Measurements from ENCODE around the gene DNAJC1. TPM values are rescaled to one million over a fixed set of nuclear protein-coding genes. Genes with fewer than 3 reads are reported as not detected.

DNAJC1 gene
- total RNA-seq, 2 experiments from 2014 or later = 16.8 to 19.3 TPM

DNA sequence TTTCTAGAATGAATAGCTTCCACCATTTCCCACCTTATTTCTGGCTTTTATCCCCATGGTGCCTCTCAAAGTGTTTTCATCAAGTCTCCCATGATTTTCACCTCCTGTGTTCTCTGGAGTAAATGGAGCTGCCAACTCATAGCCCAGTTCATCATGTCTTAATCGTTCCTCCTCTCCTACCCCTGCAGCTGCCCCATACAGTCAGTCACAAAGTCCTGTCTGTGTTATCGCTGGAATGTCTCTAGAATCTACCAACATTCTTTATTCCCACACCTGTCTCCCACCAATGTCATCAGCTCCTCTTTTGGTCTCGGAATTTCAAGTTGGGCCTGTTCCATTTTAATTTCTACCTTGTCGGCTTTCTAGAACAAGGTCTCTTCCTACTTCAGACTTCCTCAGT lies 290.6 kb downstream of the DNAJC1 start:
- peaks cover 3% of the 10 kb centered on the region for H3K4me1 ChIP-seq (ENCODE audit: insufficient read depth, low read length)
- Mint-ChIP-seq H3K36me3 (ENCODE audit: low read depth) (peaks cover 84% of the 10 kb centered on the region), H3K4me1 (ENCODE audit: low read depth) (peaks cover 9% of the 10 kb centered on the region), H3K27ac (no peak overlapping the region), H3K27me3 (no peaks in the 10 kb centered on the region), H3K4me3 (no peak overlapping the region), H3K9me3 (no peaks in the 10 kb centered on the region)
- no peak overlapping the region for H3K27ac ChIP-seq (ENCODE audit: low read depth in 1 of 2, low read length in 2 of 2)
- CTCF ChIA-PET = interaction anchor here (2.0 kb wide), 1 partner anchor 216 kb away, joined by 4 read pairs; no protein-coding TSS in a partner anchor
- ATAC-seq (ENCODE audit: poor library complexity) (no peak), DNase-seq (no peak)
- no peaks in the 10 kb centered on the region for H3K27me3 ChIP-seq (ENCODE audit: control insufficient read depth in 1 of 2, insufficient read depth in 2 of 2, low read length in 2 of 2)
- no peak overlapping the region for H3K4me3 ChIP-seq (ENCODE audit: low read length)
- POLR2A ChIA-PET = interaction anchor here (1.6 kb wide), 1 partner anchor 11 kb away, joined by 6 read pairs; no protein-coding TSS in a partner anchor
- no peaks in the 10 kb centered on the region for H3K9me3 ChIP-seq (ENCODE audit: control insufficient read depth in 1 of 2, insufficient read depth in 1 of 2, low read length in 2 of 2)
- intact Hi-C loops (cut with DNase I, micrococcal nuclease) = no loop called here
- TF ChIP-seq, protein P1, sequence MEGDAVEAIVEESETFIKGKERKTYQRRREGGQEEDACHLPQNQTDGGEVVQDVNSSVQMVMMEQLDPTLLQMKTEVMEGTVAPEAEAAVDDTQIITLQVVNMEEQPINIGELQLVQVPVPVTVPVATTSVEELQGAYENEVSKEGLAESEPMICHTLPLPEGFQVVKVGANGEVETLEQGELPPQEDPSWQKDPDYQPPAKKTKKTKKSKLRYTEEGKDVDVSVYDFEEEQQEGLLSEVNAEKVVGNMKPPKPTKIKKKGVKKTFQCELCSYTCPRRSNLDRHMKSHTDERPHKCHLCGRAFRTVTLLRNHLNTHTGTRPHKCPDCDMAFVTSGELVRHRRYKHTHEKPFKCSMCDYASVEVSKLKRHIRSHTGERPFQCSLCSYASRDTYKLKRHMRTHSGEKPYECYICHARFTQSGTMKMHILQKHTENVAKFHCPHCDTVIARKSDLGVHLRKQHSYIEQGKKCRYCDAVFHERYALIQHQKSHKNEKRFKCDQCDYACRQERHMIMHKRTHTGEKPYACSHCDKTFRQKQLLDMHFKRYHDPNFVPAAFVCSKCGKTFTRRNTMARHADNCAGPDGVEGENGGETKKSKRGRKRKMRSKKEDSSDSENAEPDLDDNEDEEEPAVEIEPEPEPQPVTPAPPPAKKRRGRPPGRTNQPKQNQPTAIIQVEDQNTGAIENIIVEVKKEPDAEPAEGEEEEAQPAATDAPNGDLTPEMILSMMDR (IDR thresholded peaks at IDR 0.05) = no peak
- peaks cover 39% of the 10 kb centered on the region for H3K36me3 ChIP-seq (ENCODE audit: insufficient read depth, low read length)

DNA sequence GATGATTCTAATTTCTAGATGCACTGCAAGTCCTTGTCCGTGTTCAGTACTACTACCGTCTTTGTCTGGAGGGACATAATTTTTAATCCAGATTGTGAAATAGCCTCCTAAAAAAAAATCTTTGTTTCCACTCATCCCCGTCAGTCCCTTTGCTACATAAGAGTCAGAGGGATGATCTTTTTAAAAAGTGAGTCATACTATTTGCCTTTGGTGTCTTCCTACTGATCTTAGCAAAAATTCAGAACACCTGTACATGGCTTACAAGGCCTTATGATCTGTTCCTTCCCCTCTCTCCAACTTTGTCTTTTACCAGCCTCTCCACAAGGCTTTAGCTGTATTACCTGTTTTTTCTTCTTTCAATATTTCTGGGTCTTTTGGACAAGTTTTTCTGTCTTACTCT lies 296.0 kb downstream of the DNAJC1 start:
- Mint-ChIP-seq H3K4me1 (ENCODE audit: low read depth) (peaks cover 35% of the 10 kb centered on the region), H3K9me3 (no peaks in the 10 kb centered on the region), H3K36me3 (ENCODE audit: low read depth) (peaks cover 66% of the 10 kb centered on the region), H3K4me3 (no peak overlapping the region), H3K27ac (no peak overlapping the region), H3K27me3 (no peaks in the 10 kb centered on the region)
- ATAC-seq (ENCODE audit: poor library complexity) (no peak), DNase-seq (no peak)
- H3K4me3 ChIP-seq (ENCODE audit: low read length) = no peak overlapping the region
- TF ChIP-seq, protein P1 (IDR thresholded peaks at IDR 0.05) = no peak
- no peak overlapping the region for H3K27ac ChIP-seq (ENCODE audit: low read depth in 1 of 2, low read length in 2 of 2)
- H3K27me3 ChIP-seq (ENCODE audit: control insufficient read depth in 1 of 2, insufficient read depth in 2 of 2, low read length in 2 of 2) = no peaks in the 10 kb centered on the region
- H3K9me3 ChIP-seq (ENCODE audit: control insufficient read depth in 1 of 2, insufficient read depth in 1 of 2, low read length in 2 of 2) = no peaks in the 10 kb centered on the region
- peaks cover 11% of the 10 kb centered on the region for H3K36me3 ChIP-seq (ENCODE audit: insufficient read depth, low read length)
- ChIA-PET POLR2A (interaction anchor here (1.3 kb wide), 1 partner anchor 13 kb away, joined by 4 read pairs; no protein-coding TSS in a partner anchor), CTCF (no interaction called here)
- intact Hi-C loops (cut with DNase I, micrococcal nuclease) = loop anchor here in 1 of 2 experiments (5.0 kb wide), 1 partner anchor 45 kb away; no protein-coding TSS in a partner anchor
- peaks cover 19% of the 10 kb centered on the region for H3K4me1 ChIP-seq (ENCODE audit: insufficient read depth, low read length)

Other genes with a start within 250 kb of the DNAJC1 start
- gene EBLN1, start 214.3 kb upstream of the DNAJC1 start, total RNA-seq = not detected

Measured in CD4-positive, alpha-beta T cell (primary cell).